ENCODE measurements around the gene PCDHA1. TPM values are rescaled to one million over a fixed set of nuclear protein-coding genes. Genes with fewer than 3 reads are reported as not detected.
A peak's percentile ranks its signal among the peaks of the same experiment; 100 is the strongest.

The PCDHA1 gene
- total RNA-seq, 4 donors from 2014 or later = not detected

DNA sequence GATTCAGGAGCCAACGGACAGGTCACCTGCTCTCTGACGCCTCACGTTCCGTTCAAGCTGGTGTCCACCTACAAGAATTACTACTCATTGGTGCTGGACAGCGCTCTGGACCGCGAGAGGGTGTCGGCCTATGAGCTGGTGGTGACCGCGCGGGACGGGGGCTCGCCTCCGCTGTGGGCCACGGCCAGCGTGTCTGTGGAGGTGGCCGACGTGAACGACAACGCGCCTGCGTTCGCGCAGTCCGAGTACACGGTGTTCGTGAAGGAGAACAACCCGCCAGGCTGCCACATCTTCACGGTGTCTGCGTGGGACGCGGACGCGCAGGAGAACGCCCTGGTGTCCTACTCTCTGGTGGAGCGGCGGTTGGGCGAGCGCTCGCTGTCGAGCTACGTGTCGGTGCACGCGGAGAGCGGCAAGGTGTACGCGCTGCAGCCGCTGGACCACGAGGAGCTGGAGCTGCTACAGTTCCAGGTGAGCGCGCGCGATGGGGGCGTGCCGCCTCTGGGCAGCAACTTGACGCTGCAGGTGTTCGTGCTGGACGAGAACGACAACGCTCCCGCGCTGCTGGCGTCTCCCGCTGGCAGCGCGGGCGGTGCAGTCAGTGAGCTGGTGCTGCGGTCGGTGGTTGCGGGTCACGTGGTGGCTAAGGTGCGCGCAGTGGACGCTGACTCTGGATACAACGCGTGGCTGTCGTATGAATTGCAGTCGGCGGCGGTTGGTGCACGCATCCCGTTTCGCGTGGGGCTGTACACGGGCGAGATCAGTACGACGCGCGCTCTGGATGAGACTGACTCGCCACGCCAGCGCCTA, 71.4 kb downstream of the PCDHA1 start:
- no peak for ATAC-seq
- Histone ChIP-seq H3K4me3 (no peak overlapping the region), H3K4me1 (no peaks in the 10 kb centered on the region), H3K9me3 (peaks cover 0 to 71% (median 0%) of the 10 kb centered on the region in 3 donors), H3K36me3 (no peaks in the 10 kb centered on the region), H3K27me3 (peaks cover 86% of the 10 kb centered on the region), H3K27ac (no peak overlapping the region)
- TF ChIP-seq POLR2AphosphoS5 (IDR thresholded peaks at IDR 0.05) (no peak), EP300 (IDR thresholded peaks at IDR 0.05) (no peak), CTCF (IDR thresholded peaks at IDR 0.05) (no peak), POLR2A (IDR thresholded peaks at IDR 0.05) (no peak)
- 35 to 55% methylated on average over 4 to 19 of the region's 94 CpGs for WGBS, 2 donors (ENCODE audit: low coverage in 1 of 2)

- 40% methylated on average over 2 of the region's 22 CpGs; no CpG with 5 or more reads in 1 of the 2 donors for WGBS, 2 donors (ENCODE audit: low coverage in 1 of 2)
- TF ChIP-seq POLR2A (IDR thresholded peaks at IDR 0.05) = no peak
- TF ChIP-seq EP300 (IDR thresholded peaks at IDR 0.05) = no peak
- no peak for TF ChIP-seq POLR2AphosphoS5 (IDR thresholded peaks at IDR 0.05)
- no peak for TF ChIP-seq CTCF (IDR thresholded peaks at IDR 0.05)
- H3K27me3 ChIP-seq = peaks cover 86% of the 10 kb centered on the region
- H3K27ac ChIP-seq = no peak overlapping the region
- no peak for ATAC-seq
- H3K4me3 ChIP-seq = no peak overlapping the region
- peaks cover 0 to 71% (median 0%) of the 10 kb centered on the region in 3 donors for H3K9me3 ChIP-seq
- H3K4me1 ChIP-seq = no peaks in the 10 kb centered on the region
- H3K36me3 ChIP-seq = no peaks in the 10 kb centered on the region
Measured at GRCh38 chr5:140857987-140858240, 72.0 kb downstream of the PCDHA1 start.

DNA sequence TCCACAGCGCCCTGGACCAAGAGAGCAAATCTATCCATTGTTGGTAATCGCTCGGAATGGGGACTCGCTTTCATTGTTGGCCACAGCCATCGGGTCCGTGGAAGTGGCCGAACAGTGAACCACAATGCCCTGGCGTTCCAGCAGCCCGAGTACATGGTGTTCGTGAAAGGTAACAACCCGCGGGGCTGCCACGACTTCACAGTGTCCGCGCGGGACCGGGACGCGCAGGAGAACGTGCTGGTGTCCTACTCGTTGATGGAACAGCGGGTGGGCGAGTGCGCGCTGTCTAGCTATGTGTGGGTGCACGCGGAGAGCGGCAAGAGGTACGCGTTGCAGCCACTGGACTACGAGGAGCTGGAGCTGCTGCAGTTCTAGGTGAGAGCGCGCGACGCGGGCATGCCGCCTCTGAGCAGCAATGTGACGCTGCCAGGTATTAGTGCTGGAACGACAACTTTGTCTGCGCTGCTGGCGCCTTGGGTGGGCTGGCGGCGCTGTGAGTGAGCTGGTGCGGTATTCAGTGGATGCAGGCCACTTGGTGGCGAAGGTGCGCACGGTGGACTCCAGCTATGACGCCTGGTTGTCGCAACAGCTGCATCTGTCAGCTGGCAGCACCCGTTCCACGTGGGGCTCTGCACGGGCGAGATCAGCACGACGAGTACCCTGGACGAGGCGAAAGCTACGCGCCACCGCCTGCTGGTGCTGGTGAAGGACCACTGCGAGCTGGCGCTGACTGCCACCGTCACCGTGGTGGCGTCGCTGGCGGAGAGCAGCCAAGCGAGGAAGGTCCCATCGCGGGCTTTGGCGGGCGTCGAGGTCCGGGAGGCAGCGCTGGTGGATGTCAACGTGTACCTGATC, 76.7 kb downstream of the PCDHA1 start:
- H3K4me3 ChIP-seq = no peak overlapping the region
- H3K4me1 ChIP-seq = no peaks in the 10 kb centered on the region
- peaks cover 57% of the 10 kb centered on the region for H3K27me3 ChIP-seq
- H3K27ac ChIP-seq = no peak overlapping the region
- no peaks in the 10 kb centered on the region for H3K36me3 ChIP-seq
- 41% methylated on average over 8 of the region's 76 CpGs; no CpG with 5 or more reads in 1 of the 2 donors for WGBS, 2 donors (ENCODE audit: low coverage in 1 of 2)
- TF ChIP-seq POLR2AphosphoS5 (IDR thresholded peaks at IDR 0.05) (no peak), POLR2A (IDR thresholded peaks at IDR 0.05) (no peak), EP300 (IDR thresholded peaks at IDR 0.05) (no peak), CTCF (IDR thresholded peaks at IDR 0.05) (no peak)
- ATAC-seq = no peak
- H3K9me3 ChIP-seq = peaks cover 0 to 59% (median 0%) of the 10 kb centered on the region in 3 donors

DNA sequence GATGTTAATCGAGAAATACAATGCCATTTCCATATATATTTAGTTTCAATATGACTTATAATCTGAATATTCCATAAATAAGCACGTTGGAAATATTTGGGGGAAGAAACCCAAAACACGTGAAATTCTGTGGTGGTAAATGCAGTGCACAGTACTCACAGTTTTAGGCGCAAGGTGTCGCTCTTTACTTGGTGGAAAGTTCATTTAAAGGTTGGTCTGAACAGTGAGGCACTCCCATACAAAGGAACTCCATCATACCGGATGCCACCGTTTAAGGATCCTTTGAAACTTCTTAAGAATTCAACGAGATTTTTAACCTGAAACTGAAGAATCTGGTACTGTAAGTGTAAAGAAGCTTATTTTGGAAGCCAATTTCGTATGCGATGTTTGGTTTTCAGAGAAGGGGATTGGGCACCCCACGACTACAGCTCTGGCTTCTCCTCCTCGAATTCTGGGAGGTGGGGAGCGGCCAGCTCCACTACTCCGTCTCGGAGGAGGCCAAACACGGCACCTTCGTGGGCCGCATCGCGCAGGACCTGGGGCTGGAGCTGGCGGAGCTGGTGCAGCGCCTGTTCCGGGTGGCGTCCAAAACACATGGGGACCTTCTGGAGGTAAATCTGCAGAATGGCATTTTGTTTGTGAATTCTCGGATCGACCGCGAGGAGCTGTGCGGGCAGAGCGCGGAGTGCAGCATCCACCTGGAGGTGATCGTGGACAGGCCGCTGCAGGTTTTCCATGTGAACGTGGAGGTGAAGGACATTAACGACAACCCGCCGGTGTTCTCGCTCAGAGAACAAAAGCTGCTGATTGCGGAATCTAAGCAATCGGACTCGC, 83.0 kb downstream of the PCDHA1 start, which contains the start of gene PCDHA11:
Gene PCDHA11 (plus strand): TSS at position 237 of the 834 bp plus-strand sequence. CDS start 147 bp downstream, at position 384.
- Histone ChIP-seq H3K36me3 (no peaks in the 10 kb centered on the region), H3K4me1 (no peaks in the 10 kb centered on the region), H3K27ac (no peak within 1 kb of the TSS), H3K9me3 (peaks cover 0 to 53% (median 0%) of the 10 kb centered on the region in 3 donors), H3K4me3 (peak within 1 kb of the TSS; percentile 12 to 18), H3K27me3 (peaks cover 61% of the 10 kb centered on the region)
- TF ChIP-seq POLR2AphosphoS5 (IDR thresholded peaks at IDR 0.05) (no peak), CTCF (IDR thresholded peaks at IDR 0.05) (peak in 1 of 4 experiments; percentile 42)
- no peak for ATAC-seq
- WGBS, 2 donors (ENCODE audit: low coverage in 1 of 2) = 16 to 22% methylated on average over 15 to 18 of the region's 41 CpGs
